ENCODE data around the gene ALDH4A1.

Gene ALDH4A1

GRCh38 chr1:18902523-18903290, at the start of gene ALDH4A1:
TSS of gene ALDH4A1 (minus strand) at chr1:18902555. CDS start at chr1:18902523, 32 bp downstream.
- H3K4me3 ChIP-seq (ENCODE audit: low read depth, low read length), result peak within 1 kb of the TSS; percentile 82
- peak; percentile 93 for DNase-seq (ENCODE audit: low read depth)

- DNase-seq (ENCODE audit: low read depth), result no peak
- no peak overlapping the region for H3K4me3 ChIP-seq (ENCODE audit: low read depth, low read length)
These were observed 49.5 kb upstream of the ALDH4A1 start for GRCh38 chr1:18951818-18952391.

GRCh38 chr1:18951416-18951815, 49.1 kb upstream of the ALDH4A1 start:
- no peak overlapping the region for H3K4me3 ChIP-seq (ENCODE audit: low read depth, low read length)
- no peak for DNase-seq (ENCODE audit: low read depth)

GRCh38 chr1:18950401-18951026, 48.2 kb upstream of the ALDH4A1 start:
- H3K4me3 ChIP-seq (ENCODE audit: low read depth, low read length), result peak overlapping the region; percentile 30

GRCh38 chr1:18949686-18950400, 47.5 kb upstream of the ALDH4A1 start:
- peak overlapping the region; percentile 30 for H3K4me3 ChIP-seq (ENCODE audit: low read depth, low read length)
- DNase-seq (ENCODE audit: low read depth), result no peak

More at GRCh38 chr1:18950401-18951026, 48.2 kb upstream of the ALDH4A1 start:
- DNase-seq (ENCODE audit: low read depth), result no peak

GRCh38 chr1:18948913-18949685, 46.7 kb upstream of the ALDH4A1 start:
- DNase-seq (ENCODE audit: low read depth), result no peak
- H3K4me3 ChIP-seq (ENCODE audit: low read depth, low read length), result peak overlapping the region; percentile 30

- no peak overlapping the region for H3K4me3 ChIP-seq (ENCODE audit: low read depth, low read length)
- no peak for DNase-seq (ENCODE audit: low read depth)
These were observed 45.9 kb upstream of the ALDH4A1 start for GRCh38 chr1:18948048-18948912.

- no peak for DNase-seq (ENCODE audit: low read depth)
- H3K4me3 ChIP-seq (ENCODE audit: low read depth, low read length), result no peak overlapping the region
These were observed 45.2 kb upstream of the ALDH4A1 start for GRCh38 chr1:18947570-18947969.

- no peak for DNase-seq (ENCODE audit: low read depth)
- no peak overlapping the region for H3K4me3 ChIP-seq (ENCODE audit: low read depth, low read length)
These were observed 44.4 kb upstream of the ALDH4A1 start for GRCh38 chr1:18946550-18947381.

- no peak overlapping the region for H3K4me3 ChIP-seq (ENCODE audit: low read depth, low read length)
- DNase-seq (ENCODE audit: low read depth), result peak; percentile 75
These were observed 43.1 kb upstream of the ALDH4A1 start for GRCh38 chr1:18945401-18945849.

GRCh38 chr1:18944810-18945209, 42.5 kb upstream of the ALDH4A1 start:
- H3K4me3 ChIP-seq (ENCODE audit: low read depth, low read length), result no peak overlapping the region
- DNase-seq (ENCODE audit: low read depth), result no peak

- no peak for DNase-seq (ENCODE audit: low read depth)
These were observed 41.7 kb upstream of the ALDH4A1 start for GRCh38 chr1:18943914-18944572.

GRCh38 chr1:18943162-18943561, 40.8 kb upstream of the ALDH4A1 start:
- DNase-seq (ENCODE audit: low read depth), result no peak
- H3K4me3 ChIP-seq (ENCODE audit: low read depth, low read length), result no peak overlapping the region

More at GRCh38 chr1:18943914-18944572, 41.7 kb upstream of the ALDH4A1 start:
- no peak overlapping the region for H3K4me3 ChIP-seq (ENCODE audit: low read depth, low read length)

- no peak for DNase-seq (ENCODE audit: low read depth)
- no peak overlapping the region for H3K4me3 ChIP-seq (ENCODE audit: low read depth, low read length)
These were observed 40.0 kb upstream of the ALDH4A1 start for GRCh38 chr1:18942340-18942739.

GRCh38 chr1:18941221-18942141, 39.1 kb upstream of the ALDH4A1 start:
- no peak overlapping the region for H3K4me3 ChIP-seq (ENCODE audit: low read depth, low read length)
- peak; percentile 75 for DNase-seq (ENCODE audit: low read depth)

Measured in skeletal muscle cell (primary cell).